ENCODE measurements around the gene TNK1.
"Not testable (repeated sequence)": the region's sequence is repeated elsewhere in the genome, so short reads cannot be mapped to it uniquely, and the experiment has no call there.

DNA sequence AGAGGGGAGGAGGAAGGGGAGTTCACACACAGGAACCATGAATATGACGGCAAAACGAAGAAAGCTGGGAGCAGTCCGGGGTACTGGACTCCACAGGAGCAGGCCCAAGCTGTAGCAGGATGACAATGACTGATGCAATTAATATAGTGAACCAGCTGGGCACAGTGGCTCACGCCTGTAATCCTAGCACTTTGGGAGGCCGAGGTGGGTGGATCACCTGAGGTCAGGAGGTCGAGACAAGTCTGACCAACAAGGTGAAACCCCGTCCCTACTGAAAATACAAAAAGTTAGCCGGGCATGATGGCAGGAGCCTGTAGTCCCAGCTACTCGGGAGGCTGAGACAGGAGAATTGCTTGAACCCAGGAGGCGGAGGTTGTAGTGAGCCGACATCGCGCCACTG lies 45.1 kb upstream of the TNK1 start:
- TF ChIP-seq, protein P1, sequence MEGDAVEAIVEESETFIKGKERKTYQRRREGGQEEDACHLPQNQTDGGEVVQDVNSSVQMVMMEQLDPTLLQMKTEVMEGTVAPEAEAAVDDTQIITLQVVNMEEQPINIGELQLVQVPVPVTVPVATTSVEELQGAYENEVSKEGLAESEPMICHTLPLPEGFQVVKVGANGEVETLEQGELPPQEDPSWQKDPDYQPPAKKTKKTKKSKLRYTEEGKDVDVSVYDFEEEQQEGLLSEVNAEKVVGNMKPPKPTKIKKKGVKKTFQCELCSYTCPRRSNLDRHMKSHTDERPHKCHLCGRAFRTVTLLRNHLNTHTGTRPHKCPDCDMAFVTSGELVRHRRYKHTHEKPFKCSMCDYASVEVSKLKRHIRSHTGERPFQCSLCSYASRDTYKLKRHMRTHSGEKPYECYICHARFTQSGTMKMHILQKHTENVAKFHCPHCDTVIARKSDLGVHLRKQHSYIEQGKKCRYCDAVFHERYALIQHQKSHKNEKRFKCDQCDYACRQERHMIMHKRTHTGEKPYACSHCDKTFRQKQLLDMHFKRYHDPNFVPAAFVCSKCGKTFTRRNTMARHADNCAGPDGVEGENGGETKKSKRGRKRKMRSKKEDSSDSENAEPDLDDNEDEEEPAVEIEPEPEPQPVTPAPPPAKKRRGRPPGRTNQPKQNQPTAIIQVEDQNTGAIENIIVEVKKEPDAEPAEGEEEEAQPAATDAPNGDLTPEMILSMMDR (IDR thresholded peaks at IDR 0.05) = not testable (repeated sequence)
- not testable (repeated sequence) for TF ChIP-seq EZH2 (IDR thresholded peaks at IDR 0.05)

All from neural progenitor cell (in vitro differentiated cells).